ENCODE measurements around the gene PARP6. TPM values are rescaled to one million over a fixed set of nuclear protein-coding genes. Genes with fewer than 3 reads are reported as not detected.

Gene PARP6
- total RNA-seq, 1 experiment from 2014 or later = 110 TPM

DNA sequence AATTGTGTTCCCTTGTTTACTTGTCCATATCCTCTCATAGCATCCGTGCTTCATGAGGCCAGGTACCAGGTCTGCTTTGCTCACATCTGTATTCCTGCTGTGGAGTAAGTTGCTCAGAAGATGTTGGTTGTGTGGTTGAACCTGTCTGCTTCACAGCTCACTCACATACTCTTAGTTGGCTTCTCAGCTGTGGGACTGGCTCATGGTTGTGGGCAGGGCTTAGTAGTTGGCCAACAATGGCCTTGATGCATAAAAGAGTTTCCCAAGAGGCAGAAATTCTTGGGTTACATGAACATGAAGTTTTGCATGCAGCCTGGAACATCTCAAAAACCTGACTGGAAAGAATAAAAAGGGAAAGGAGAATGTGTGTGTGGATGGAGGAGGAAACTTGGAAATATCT is 30.6 kb upstream of the PARP6 start:
- no peak for DNase-seq
- peaks cover 28% of the 10 kb centered on the region for H3K27me3 Mint-ChIP-seq (ENCODE audit: unreplicated experiment)
- peaks cover 8% of the 10 kb centered on the region for H3K4me1 Mint-ChIP-seq (ENCODE audit: low read depth, unreplicated experiment)
- intact Hi-C loops (cut with micrococcal nuclease; ENCODE audit: unreplicated experiment) = no loop called here
- CTCF ChIA-PET = interaction anchor here (1.6 kb wide), 1 partner anchor 13 kb away, joined by 5 read pairs; no protein-coding TSS in a partner anchor
- H3K4me3 Mint-ChIP-seq (ENCODE audit: low read depth, unreplicated experiment) = no peak overlapping the region
- H3K9me3 Mint-ChIP-seq (ENCODE audit: low read depth, unreplicated experiment) = no peaks in the 10 kb centered on the region
- TF ChIP-seq, protein P1, sequence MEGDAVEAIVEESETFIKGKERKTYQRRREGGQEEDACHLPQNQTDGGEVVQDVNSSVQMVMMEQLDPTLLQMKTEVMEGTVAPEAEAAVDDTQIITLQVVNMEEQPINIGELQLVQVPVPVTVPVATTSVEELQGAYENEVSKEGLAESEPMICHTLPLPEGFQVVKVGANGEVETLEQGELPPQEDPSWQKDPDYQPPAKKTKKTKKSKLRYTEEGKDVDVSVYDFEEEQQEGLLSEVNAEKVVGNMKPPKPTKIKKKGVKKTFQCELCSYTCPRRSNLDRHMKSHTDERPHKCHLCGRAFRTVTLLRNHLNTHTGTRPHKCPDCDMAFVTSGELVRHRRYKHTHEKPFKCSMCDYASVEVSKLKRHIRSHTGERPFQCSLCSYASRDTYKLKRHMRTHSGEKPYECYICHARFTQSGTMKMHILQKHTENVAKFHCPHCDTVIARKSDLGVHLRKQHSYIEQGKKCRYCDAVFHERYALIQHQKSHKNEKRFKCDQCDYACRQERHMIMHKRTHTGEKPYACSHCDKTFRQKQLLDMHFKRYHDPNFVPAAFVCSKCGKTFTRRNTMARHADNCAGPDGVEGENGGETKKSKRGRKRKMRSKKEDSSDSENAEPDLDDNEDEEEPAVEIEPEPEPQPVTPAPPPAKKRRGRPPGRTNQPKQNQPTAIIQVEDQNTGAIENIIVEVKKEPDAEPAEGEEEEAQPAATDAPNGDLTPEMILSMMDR (IDR thresholded peaks at IDR 0.05; ENCODE audit: unreplicated experiment) = no peak
- H3K27ac Mint-ChIP-seq (ENCODE audit: unreplicated experiment) = no peak overlapping the region
- BruUV-seq (replicated peaks) = no TSS peak
- no peaks in the 10 kb centered on the region for H3K36me3 Mint-ChIP-seq (ENCODE audit: insufficient read depth, unreplicated experiment)

DNA sequence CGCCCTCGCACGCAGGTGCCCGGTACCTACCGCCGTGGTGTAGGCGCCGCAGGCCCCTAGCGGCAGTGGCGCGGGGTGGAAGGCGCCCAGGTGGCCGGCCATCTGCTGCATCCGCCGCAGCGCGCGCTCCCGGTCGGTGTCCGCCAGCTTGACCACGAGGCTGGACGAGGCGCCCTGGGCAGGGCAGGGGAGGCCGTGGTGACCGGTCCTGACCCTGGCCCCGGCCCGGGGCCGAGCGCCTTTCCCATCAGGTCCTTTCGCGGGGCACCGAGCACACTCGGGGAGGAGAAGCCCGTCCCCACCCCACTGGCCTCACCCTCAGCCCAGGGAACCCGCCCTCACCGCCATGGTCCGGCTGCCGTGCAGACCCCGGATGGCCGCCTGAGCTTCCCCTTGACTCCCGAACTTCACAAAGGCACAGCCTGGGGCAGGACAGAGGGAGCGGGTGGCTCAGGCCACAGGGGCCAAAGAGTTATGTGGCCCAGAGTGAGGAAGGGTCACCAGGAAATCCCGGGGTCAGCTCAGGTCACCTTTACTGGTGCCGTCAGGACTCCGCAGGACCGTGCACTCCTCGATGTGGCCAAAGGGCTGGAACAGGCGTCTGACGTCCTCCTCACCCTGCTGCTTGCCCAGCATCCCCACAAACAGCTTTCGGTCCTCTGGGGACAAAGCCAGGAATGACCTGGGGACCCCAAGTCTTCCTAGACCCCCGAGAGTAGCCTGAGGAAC is 17.4 kb upstream of the PARP6 start:
- BruUV-seq (replicated peaks) = no TSS peak
- no peak overlapping the region for H3K27ac Mint-ChIP-seq (ENCODE audit: unreplicated experiment)

DNA sequence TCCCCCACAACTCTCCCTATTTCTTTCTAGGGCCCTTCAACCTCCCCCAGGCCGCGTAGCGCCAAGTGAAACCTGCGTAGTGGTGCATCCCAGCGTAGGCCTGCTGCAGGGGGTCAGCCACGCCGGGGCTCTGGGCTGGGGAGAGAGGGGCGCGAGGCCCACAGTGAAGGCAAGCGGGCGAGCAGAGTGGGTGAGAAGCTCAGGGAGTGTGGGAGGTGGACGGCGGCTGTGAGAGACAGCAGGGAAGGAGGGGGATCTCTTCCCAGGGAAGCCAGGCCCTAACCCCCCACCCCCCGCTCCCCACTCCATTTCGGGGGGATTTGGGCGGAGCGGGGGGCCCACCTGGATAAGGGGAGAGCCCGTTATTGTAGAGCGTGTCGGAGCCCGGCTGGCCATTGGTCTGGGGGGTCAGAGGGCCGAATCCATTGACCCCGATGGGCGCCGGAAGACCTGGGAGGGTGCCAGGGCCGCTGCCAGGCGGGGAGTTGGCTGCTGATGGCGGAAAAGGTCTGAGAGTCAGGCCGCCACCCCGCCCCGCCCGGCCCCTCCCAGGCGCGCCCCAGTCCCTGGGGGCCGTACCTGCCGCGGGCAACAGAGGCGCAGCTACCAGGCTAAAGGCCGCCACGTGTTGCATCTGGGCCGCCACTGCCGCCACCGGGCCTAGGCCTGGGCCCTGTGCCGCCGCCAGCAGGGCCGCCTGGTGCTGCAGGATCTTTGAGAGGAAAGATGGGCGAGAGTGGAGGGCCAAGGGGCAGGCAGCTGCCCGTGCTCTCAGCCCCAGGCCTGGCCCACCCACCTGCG is 16.6 kb upstream of the PARP6 start:
- Mint-ChIP-seq H3K4me1 (ENCODE audit: low read depth, unreplicated experiment) (no peaks in the 10 kb centered on the region), H3K27ac (ENCODE audit: unreplicated experiment) (no peak overlapping the region), H3K9me3 (ENCODE audit: low read depth, unreplicated experiment) (no peaks in the 10 kb centered on the region), H3K4me3 (ENCODE audit: low read depth, unreplicated experiment) (no peak overlapping the region), H3K27me3 (ENCODE audit: unreplicated experiment) (peaks cover 38% of the 10 kb centered on the region), H3K36me3 (ENCODE audit: insufficient read depth, unreplicated experiment) (peaks cover 4% of the 10 kb centered on the region)
- DNase-seq = no peak
- BruUV-seq (replicated peaks) = no TSS peak
- TF ChIP-seq, protein P1 (IDR thresholded peaks at IDR 0.05; ENCODE audit: unreplicated experiment) = no peak
- CTCF ChIA-PET = interaction anchor here (0.6 to 2.0 kb wide), 3 partner anchors 11 to 50 kb away, joined by 3 to 5 read pairs (median 5); no protein-coding TSS in a partner anchor
- intact Hi-C loops (cut with micrococcal nuclease; ENCODE audit: unreplicated experiment) = no loop called here

More for the DNA sequence above, 17.4 kb upstream of the PARP6 start:
- Mint-ChIP-seq H3K27me3 (ENCODE audit: unreplicated experiment) (peaks cover 45% of the 10 kb centered on the region), H3K4me3 (ENCODE audit: low read depth, unreplicated experiment) (no peak overlapping the region), H3K36me3 (ENCODE audit: insufficient read depth, unreplicated experiment) (peaks cover 4% of the 10 kb centered on the region), H3K9me3 (ENCODE audit: low read depth, unreplicated experiment) (no peaks in the 10 kb centered on the region), H3K4me1 (ENCODE audit: low read depth, unreplicated experiment) (no peaks in the 10 kb centered on the region)
- intact Hi-C loops (cut with micrococcal nuclease; ENCODE audit: unreplicated experiment) = no loop called here
- CTCF ChIA-PET = interaction anchor here (0.7 to 2.0 kb wide), 3 partner anchors 10 to 1315 kb away, joined by 5 to 6 read pairs (median 5); no protein-coding TSS in a partner anchor
- no peak for DNase-seq
- TF ChIP-seq, protein P1 (IDR thresholded peaks at IDR 0.05; ENCODE audit: unreplicated experiment) = no peak

DNA sequence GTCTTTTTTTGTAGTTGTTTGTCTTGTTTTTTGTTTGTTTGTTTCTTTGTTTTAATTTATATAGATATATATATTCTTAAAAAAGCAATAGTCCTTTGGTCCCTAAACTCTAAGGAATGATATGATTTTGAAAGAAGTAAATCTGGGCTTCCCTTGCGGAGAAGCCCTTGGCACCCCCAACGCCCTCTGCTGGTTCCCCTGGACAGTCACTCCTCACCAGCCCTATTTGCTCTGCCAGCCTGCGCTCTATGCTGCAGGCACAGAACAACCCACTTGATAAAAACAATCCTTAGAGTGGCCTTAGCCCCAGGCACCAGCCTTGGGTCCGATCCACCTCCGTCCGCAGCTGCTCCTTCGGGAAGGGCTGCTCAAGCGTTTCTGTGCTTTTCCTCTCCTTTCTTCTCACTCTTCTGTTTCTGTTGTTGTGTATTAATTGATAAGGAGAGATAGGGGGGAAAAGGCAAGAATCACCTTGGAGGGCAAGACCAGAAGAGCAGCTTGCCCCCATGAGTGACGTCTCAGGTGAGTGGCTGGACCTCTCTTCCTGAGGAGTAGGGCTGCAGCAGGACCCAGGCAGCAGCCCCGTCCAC is 13.7 kb upstream of the PARP6 start:
- intact Hi-C loops (cut with micrococcal nuclease; ENCODE audit: unreplicated experiment) = loop anchor here (2.0 kb wide), 1 partner anchor 87 kb away; no protein-coding TSS in a partner anchor
- DNase-seq = peak; percentile 75
- H3K27me3 Mint-ChIP-seq (ENCODE audit: unreplicated experiment) = peaks cover 8% of the 10 kb centered on the region
- H3K36me3 Mint-ChIP-seq (ENCODE audit: insufficient read depth, unreplicated experiment) = peaks cover 4% of the 10 kb centered on the region
- no peaks in the 10 kb centered on the region for H3K9me3 Mint-ChIP-seq (ENCODE audit: low read depth, unreplicated experiment)
- CTCF ChIA-PET = no interaction called here
- no peak overlapping the region for H3K27ac Mint-ChIP-seq (ENCODE audit: unreplicated experiment)
- H3K4me3 Mint-ChIP-seq (ENCODE audit: low read depth, unreplicated experiment) = no peak overlapping the region
- TF ChIP-seq, protein P1 (IDR thresholded peaks at IDR 0.05; ENCODE audit: unreplicated experiment) = peak; percentile 41
- BruUV-seq (replicated peaks) = no TSS peak
- no peaks in the 10 kb centered on the region for H3K4me1 Mint-ChIP-seq (ENCODE audit: low read depth, unreplicated experiment)
